CD4-positive, alpha-beta memory T cell (primary cell): ENCODE data around the gene WDFY1. TPM values are rescaled to one million over a fixed set of nuclear protein-coding genes. Genes with fewer than 3 reads are reported as not detected.
A peak's percentile ranks its signal among the peaks of the same experiment; 100 is the strongest.

ENCODE experiments used
- CTCF ChIA-PET: fragments of 350-600 bp; sonication (Branson Sonifier 250); formaldehyde crosslinking; loops from one replicate; lab custom pipeline; 2021; ENCODE audit warnings: inconsistent platforms; ENCODE audit not compliant: partially characterized antibody; lab: Charles Lee
- POLR2A ChIA-PET: fragments of 350-600 bp; sonication (Branson Sonifier 250); formaldehyde crosslinking; loops from one replicate; lab custom pipeline; 2021; ENCODE audit not compliant: partially characterized antibody; lab: Charles Lee
- DNase-seq, 5 donors: peaks; one replicate each; pipeline versions ENCODE4 v3.0.0 to v3.0.0-alpha.2; 2020 to 2022; ENCODE audit warnings: mixed read lengths in 1 of 5
- H3K27ac ChIP-seq: one replicate; pipeline ENCODE4 v1.7.0; 2013; ENCODE audit warnings: low read depth, low read length
- H3K27me3 ChIP-seq: 2 replicates; pipeline ENCODE4 v1.7.0; 2013; ENCODE audit warnings: mild to moderate bottlenecking, low read length, moderate library complexity; ENCODE audit not compliant: insufficient read depth
- H3K36me3 ChIP-seq: 2 replicates; pipeline ENCODE4 v1.7.0; 2013; ENCODE audit warnings: mild to moderate bottlenecking, low read length, moderate library complexity; ENCODE audit not compliant: insufficient read depth
- H3K4me1 ChIP-seq: 2 replicates; pipeline ENCODE4 v1.7.0; 2013; ENCODE audit warnings: mild to moderate bottlenecking, low read length, moderate library complexity; ENCODE audit not compliant: insufficient read depth
- H3K4me3 ChIP-seq, 2 donors: one replicate each; pipeline ENCODE4 v1.7.0; 2013; ENCODE audit warnings: low read length in 2 of 2, mild to moderate bottlenecking in 1 of 2
- H3K9me3 ChIP-seq, 2 donors: one replicate each; pipeline ENCODE4 v1.7.0; 2013; ENCODE audit warnings: low read length in 2 of 2, control low read depth in 1 of 2; ENCODE audit not compliant: control insufficient read depth in 1 of 2
- H3K27ac Mint-ChIP-seq, 7 donors: one replicate each; pipeline ENCODE4 v1.8.0; 2020 to 2021; ENCODE audit warnings: mixed read lengths in 7 of 7, mild to moderate bottlenecking in 6 of 7, inconsistent platforms in 3 of 7, moderate library complexity in 3 of 7
- H3K27me3 Mint-ChIP-seq, 2 donors: one replicate each; pipeline ENCODE4 v1.8.0; 2020 to 2021; ENCODE audit warnings: mixed read lengths in 2 of 2
- H3K36me3 Mint-ChIP-seq, 2 donors: one replicate each; pipeline ENCODE4 v1.8.0; 2020 to 2021; ENCODE audit warnings: mixed read lengths in 2 of 2, inconsistent platforms in 1 of 2, mild to moderate bottlenecking in 1 of 2
- H3K4me1 Mint-ChIP-seq, 4 donors: one replicate each; pipeline ENCODE4 v1.8.0; 2020 to 2021; ENCODE audit warnings: mixed read lengths in 4 of 4, mild to moderate bottlenecking in 1 of 4
- H3K4me3 Mint-ChIP-seq, 8 donors: one replicate each; pipeline ENCODE4 v1.8.0; 2020 to 2021; ENCODE audit warnings: mixed read lengths in 8 of 8, mild to moderate bottlenecking in 7 of 8, moderate library complexity in 6 of 8, inconsistent platforms in 3 of 8
- H3K9me3 Mint-ChIP-seq, 8 donors: one replicate each; pipeline ENCODE4 v1.8.0; 2020 to 2021; ENCODE audit warnings: mixed read lengths in 8 of 8, mild to moderate bottlenecking in 5 of 8, inconsistent platforms in 3 of 8, moderate library complexity in 1 of 8
- intact Hi-C: fragments of 100-400 bp; cut with micrococcal nuclease; formaldehyde crosslinking; loops from one replicate; pipeline ENCODE4 v1.15.1; 2023
- polyA plus RNA-seq, 2 donors: library from polyadenylated mRNA; unstranded; fragments of 300-500 nt; fragmentation: Illumina TruSeq; gene quantifications; one replicate each; pipeline ENCODE4 v1.2.3, GENCODE V29; 2021
- total RNA-seq, 2 experiments: library from RNA; stranded (reverse); gene quantifications; one replicate each; pipeline ENCODE4 v1.2.3, GENCODE V29; 2021

Gene WDFY1
- total and polyA plus RNA-seq, 4 experiments from 2014 or later: 26.5 to 37.7 (median 31.2) TPM

- Mint-ChIP-seq H3K27me3 (no peaks in the 10 kb centered on the region), H3K27ac (peak overlapping the region in 4 of 7 donors; percentile 12 to 70 (median 67)), H3K36me3 (peaks cover 25 to 51% of the 10 kb centered on the region in 2 donors), H3K9me3 (peaks cover 0 to 2% (median 0%) of the 10 kb centered on the region in 8 donors), H3K4me1 (peaks cover 49 to 71% (median 62%) of the 10 kb centered on the region in 4 donors), H3K4me3 (peak overlapping the region; percentile 46 to 97 (median 70))
- no peaks in the 10 kb centered on the region for H3K27me3 ChIP-seq
- intact Hi-C loops: loop anchor here (5.0 kb wide), 2 partner anchors 68 to 122 kb away; partner anchors contain the start of gene AP1S3
- H3K36me3 ChIP-seq: peaks cover 7% of the 10 kb centered on the region
- H3K27ac ChIP-seq: no peak overlapping the region
- DNase-seq: no peak
- no peaks in the 10 kb centered on the region for H3K9me3 ChIP-seq
- peaks cover 66% of the 10 kb centered on the region for H3K4me1 ChIP-seq
- ChIA-PET CTCF (interaction anchor here (3.6 kb wide), 1 partner anchor 11 kb away, joined by 53 read pairs; no protein-coding TSS in a partner anchor), POLR2A (interaction anchor here (2.0 kb wide), 1 partner anchor 10 kb away, joined by 7 read pairs; no protein-coding TSS in a partner anchor)
- no peak overlapping the region for H3K4me3 ChIP-seq
These were observed 14.6 kb upstream of the WDFY1 start for GRCh38 chr2:223959688-223960087.

GRCh38 chr2:223957092-223957851 is 12.1 kb upstream of the WDFY1 start, which contains the start of gene MRPL44:
MRPL44 (plus strand) TSS chr2:223957463; CDS start chr2:223957473, 10 bp downstream.
- H3K4me1 ChIP-seq: peaks cover 53% of the 10 kb centered on the region
- no peaks in the 10 kb centered on the region for H3K27me3 ChIP-seq
- H3K9me3 ChIP-seq: no peaks in the 10 kb centered on the region
- peak; percentile 93 to 96 (median 95) for DNase-seq
- H3K27ac Mint-ChIP-seq: peak within 1 kb of the TSS; percentile 93 to 98 (median 96)
- peak within 1 kb of the TSS; percentile 80 for H3K27ac ChIP-seq
- ChIA-PET CTCF (interaction anchor here (0.5 to 2.1 kb wide), 5 partner anchors 12 to 36 kb away, joined by 3 to 24 read pairs (median 4); partner anchors contain the start of gene WDFY1), POLR2A (interaction anchor here (0.7 to 4.8 kb wide), 7 partner anchors 10 to 118 kb away, joined by 3 to 55 read pairs (median 5); partner anchors contain the start of gene WDFY1)
- H3K4me3 Mint-ChIP-seq: peak within 1 kb of the TSS; percentile 91 to 98 (median 96)
- no peaks in the 10 kb centered on the region for H3K27me3 Mint-ChIP-seq
- H3K4me3 ChIP-seq: peak within 1 kb of the TSS; percentile 79 to 85
- peaks cover 43 to 75% (median 54%) of the 10 kb centered on the region in 4 donors for H3K4me1 Mint-ChIP-seq
- intact Hi-C loops: loop anchor here (1.0 to 5.0 kb wide), 4 partner anchors 12 to 628 kb away; partner anchors contain the start of genes AP1S3, CUL3 and WDFY1
- H3K9me3 Mint-ChIP-seq: peaks cover 0 to 2% (median 0%) of the 10 kb centered on the region in 8 donors
- no peaks in the 10 kb centered on the region for H3K36me3 ChIP-seq
- H3K36me3 Mint-ChIP-seq: peaks cover 15 to 41% of the 10 kb centered on the region in 2 donors

GRCh38 chr2:223956300-223956699 is 11.2 kb upstream of the WDFY1 start:
- peaks cover 12 to 32% of the 10 kb centered on the region in 2 donors for H3K36me3 Mint-ChIP-seq
- CTCF ChIA-PET: interaction anchor here (1.2 to 2.1 kb wide), 2 partner anchors 11 to 18 kb away, joined by 3 to 7 read pairs; partner anchors contain the start of gene WDFY1

GRCh38 chr2:223954401-223954800 is 9.3 kb upstream of the WDFY1 start:
- Mint-ChIP-seq H3K27ac (no peak overlapping the region), H3K9me3 (peaks cover 0 to 2% (median 0%) of the 10 kb centered on the region in 8 donors), H3K4me1 (peaks cover 26 to 65% (median 39%) of the 10 kb centered on the region in 4 donors), H3K27me3 (no peaks in the 10 kb centered on the region), H3K36me3 (peaks cover 0 to 13% of the 10 kb centered on the region in 2 donors), H3K4me3 (no peak overlapping the region)
- no peaks in the 10 kb centered on the region for H3K27me3 ChIP-seq
- H3K4me3 ChIP-seq: no peak overlapping the region
- H3K36me3 ChIP-seq: no peaks in the 10 kb centered on the region
- intact Hi-C loops: no loop called here
- ChIA-PET POLR2A (interaction anchor here (4.8 kb wide), 1 partner anchor 9 kb away, joined by 55 read pairs; the partner anchor contains the start of gene WDFY1), CTCF (interaction anchor here (1.3 kb wide), 1 partner anchor 16 kb away, joined by 6 read pairs; no protein-coding TSS in a partner anchor)
- no peak for DNase-seq
- peaks cover 46% of the 10 kb centered on the region for H3K4me1 ChIP-seq
- H3K27ac ChIP-seq: no peak overlapping the region
- H3K9me3 ChIP-seq: no peaks in the 10 kb centered on the region

More at GRCh38 chr2:223956300-223956699, 11.2 kb upstream of the WDFY1 start:
- no peaks in the 10 kb centered on the region for H3K9me3 ChIP-seq
- Mint-ChIP-seq H3K27me3 (no peaks in the 10 kb centered on the region), H3K4me3 (peak overlapping the region; percentile 34 to 81 (median 69)), H3K27ac (peak overlapping the region; percentile 5 to 98 (median 70)), H3K9me3 (peaks cover 0 to 2% (median 0%) of the 10 kb centered on the region in 8 donors), H3K4me1 (peaks cover 34 to 71% (median 47%) of the 10 kb centered on the region in 4 donors)
- no peaks in the 10 kb centered on the region for H3K36me3 ChIP-seq
- H3K27ac ChIP-seq: no peak overlapping the region
- H3K4me1 ChIP-seq: peaks cover 46% of the 10 kb centered on the region
- no peak overlapping the region for H3K4me3 ChIP-seq
- intact Hi-C loops: loop anchor here (5.0 kb wide), 2 partner anchors 71 to 119 kb away; partner anchors contain the start of gene AP1S3
- no peak for DNase-seq
- no peaks in the 10 kb centered on the region for H3K27me3 ChIP-seq
- POLR2A ChIA-PET: interaction anchor here (1.7 to 4.8 kb wide), 3 partner anchors 11 to 74 kb away, joined by 5 to 55 read pairs (median 14); partner anchors contain the start of gene WDFY1

GRCh38 chr2:223952280-223952968 is 7.3 kb upstream of the WDFY1 start:
- H3K36me3 ChIP-seq: no peaks in the 10 kb centered on the region
- H3K27me3 Mint-ChIP-seq: no peaks in the 10 kb centered on the region
- H3K9me3 Mint-ChIP-seq: peaks cover 0 to 2% (median 0%) of the 10 kb centered on the region in 8 donors
- DNase-seq: no peak
- no peaks in the 10 kb centered on the region for H3K9me3 ChIP-seq
- intact Hi-C loops: no loop called here
- ChIA-PET CTCF (interaction anchor here (2.3 kb wide), 1 partner anchor 9 kb away, joined by 7 read pairs; no protein-coding TSS in a partner anchor), POLR2A (no interaction called here)
- no peak overlapping the region for H3K27ac Mint-ChIP-seq
- peak overlapping the region in 1 of 8 donors; percentile 11 for H3K4me3 Mint-ChIP-seq
- H3K36me3 Mint-ChIP-seq: peaks cover 0 to 3% of the 10 kb centered on the region in 2 donors
- no peak overlapping the region for H3K4me3 ChIP-seq
- H3K4me1 ChIP-seq: peaks cover 35% of the 10 kb centered on the region
- no peak overlapping the region for H3K27ac ChIP-seq
- peaks cover 22 to 59% (median 32%) of the 10 kb centered on the region in 4 donors for H3K4me1 Mint-ChIP-seq
- no peaks in the 10 kb centered on the region for H3K27me3 ChIP-seq

- Mint-ChIP-seq H3K36me3 (no peaks in the 10 kb centered on the region), H3K27me3 (no peaks in the 10 kb centered on the region), H3K27ac (peak overlapping the region in 3 of 7 donors; percentile 4 to 79 (median 78)), H3K4me1 (peaks cover 22 to 58% (median 33%) of the 10 kb centered on the region in 4 donors), H3K4me3 (peak overlapping the region; percentile 2 to 79 (median 58)), H3K9me3 (no peaks in the 10 kb centered on the region)
- H3K27me3 ChIP-seq: no peaks in the 10 kb centered on the region
- H3K36me3 ChIP-seq: no peaks in the 10 kb centered on the region
- peaks cover 33% of the 10 kb centered on the region for H3K4me1 ChIP-seq
- no peak overlapping the region for H3K4me3 ChIP-seq
- ChIA-PET POLR2A (no interaction called here), CTCF (interaction anchor here (1.0 to 2.3 kb wide), 3 partner anchors 11 to 43 kb away, joined by 4 to 10 read pairs (median 7); no protein-coding TSS in a partner anchor)
- intact Hi-C loops: no loop called here
- no peaks in the 10 kb centered on the region for H3K9me3 ChIP-seq
- no peak for DNase-seq
- H3K27ac ChIP-seq: no peak overlapping the region
These were observed 5.6 kb upstream of the WDFY1 start for GRCh38 chr2:223950448-223951347.
